DMS153 treated with DMSO at 0.1 percent for 48 hours (cell line): ENCODE data around the gene CASKIN1.
A peak's percentile ranks its signal among the peaks of the same experiment; 100 is the strongest.
"Not testable (repeated sequence)": the region's sequence is repeated elsewhere in the genome, so short reads cannot be mapped to it uniquely, and the experiment has no call there.

Experiments
- DNase-seq: peaks from one replicate; lab custom pipeline; 2025; ENCODE audit not compliant: unreplicated experiment; lab: John Stamatoyannopoulos, UW

CASKIN1 gene

DNA sequence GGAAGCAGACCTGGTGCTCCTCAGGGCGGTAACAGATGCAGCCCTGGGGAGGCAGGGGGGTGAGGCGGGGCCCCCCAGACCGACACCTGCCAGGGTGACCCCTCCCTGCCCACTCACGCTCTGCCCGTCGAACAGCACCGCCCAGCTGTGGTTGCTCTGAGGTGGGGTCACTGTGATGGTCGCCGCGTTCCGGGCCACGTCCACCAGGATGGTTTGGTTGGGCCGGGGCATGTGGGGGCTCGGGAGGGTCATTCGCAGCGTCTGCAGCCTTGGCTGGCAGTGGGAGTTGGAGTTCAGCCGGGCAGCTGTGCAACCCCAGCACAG, 13.6 kb upstream of the CASKIN1 start:
- no peak for DNase-seq

- DNase-seq, result no peak
These were observed 13.0 kb upstream of the CASKIN1 start for GRCh38 chr16:2209258-2210008.

- no peak for DNase-seq
These were observed 12.4 kb upstream of the CASKIN1 start for GRCh38 chr16:2208772-2209171.

DNA sequence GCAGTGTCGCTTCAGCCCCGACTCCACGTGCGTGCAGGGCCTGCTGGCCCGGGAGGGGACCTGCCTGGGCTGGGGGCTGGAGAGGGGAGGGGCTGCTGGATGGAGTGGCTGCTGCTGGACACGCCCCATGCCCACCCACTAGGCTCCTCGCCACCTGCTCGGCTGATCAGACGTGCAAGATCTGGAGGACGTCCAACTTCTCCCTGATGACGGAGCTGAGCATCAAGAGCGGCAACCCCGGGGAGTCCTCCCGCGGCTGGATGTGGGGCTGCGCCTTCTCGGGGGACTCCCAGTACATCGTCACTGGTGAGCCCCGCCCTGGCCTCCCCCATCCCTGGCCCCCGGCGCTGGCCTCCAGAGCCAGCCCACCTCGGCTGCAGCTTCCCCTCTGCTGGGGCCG, 11.9 kb upstream of the CASKIN1 start:
- DNase-seq, result no peak

DNA sequence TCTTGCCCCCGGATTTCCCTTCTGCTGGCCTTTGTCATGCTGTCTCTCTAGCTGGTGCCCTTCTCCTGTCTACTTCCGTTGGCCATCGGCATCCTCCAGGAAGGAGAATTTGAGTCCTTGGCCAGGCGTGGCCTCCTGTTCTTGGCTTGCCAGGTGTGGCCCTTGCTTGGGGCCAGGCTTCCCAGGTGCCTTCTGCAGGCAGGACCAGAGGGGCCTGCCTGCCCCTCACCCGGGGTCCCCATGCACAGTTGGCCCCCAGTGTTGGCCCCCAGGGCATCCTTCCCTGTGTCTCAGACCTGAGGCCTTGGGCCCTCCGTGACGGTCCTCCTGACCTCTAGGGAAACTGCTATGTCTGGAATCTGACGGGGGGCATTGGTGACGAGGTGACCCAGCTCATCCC, 11.5 kb upstream of the CASKIN1 start:
- no peak for DNase-seq

DNA sequence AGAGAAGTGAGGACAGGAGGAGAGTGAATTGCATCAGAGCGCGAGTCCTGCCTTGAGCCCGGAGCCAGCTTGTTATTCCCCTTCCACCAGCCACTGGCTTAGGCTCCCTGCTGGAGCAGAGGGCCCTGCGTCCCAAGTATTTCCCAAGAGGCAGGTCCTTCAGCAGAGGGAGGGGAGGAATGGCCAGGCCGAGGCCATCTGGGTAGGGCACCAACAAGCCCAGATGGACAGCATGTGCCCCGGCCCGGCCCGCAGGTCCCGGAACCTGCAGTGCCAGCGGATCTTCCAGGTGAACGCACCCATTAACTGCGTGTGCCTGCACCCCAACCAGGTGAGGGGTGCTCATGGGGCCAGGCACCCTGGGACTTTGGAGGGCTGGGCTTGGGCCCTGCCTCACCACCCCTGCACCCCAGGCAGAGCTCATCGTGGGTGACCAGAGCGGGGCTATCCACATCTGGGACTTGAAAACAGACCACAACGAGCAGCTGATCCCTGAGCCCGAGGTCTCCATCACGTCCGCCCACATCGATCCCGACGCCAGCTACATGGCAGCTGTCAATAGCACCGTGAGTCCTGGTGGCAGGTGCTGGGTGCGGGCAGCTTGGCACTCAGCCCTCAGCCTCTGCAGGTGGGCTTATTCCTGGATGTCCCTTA, 10.5 kb upstream of the CASKIN1 start:
- DNase-seq, result no peak

DNA sequence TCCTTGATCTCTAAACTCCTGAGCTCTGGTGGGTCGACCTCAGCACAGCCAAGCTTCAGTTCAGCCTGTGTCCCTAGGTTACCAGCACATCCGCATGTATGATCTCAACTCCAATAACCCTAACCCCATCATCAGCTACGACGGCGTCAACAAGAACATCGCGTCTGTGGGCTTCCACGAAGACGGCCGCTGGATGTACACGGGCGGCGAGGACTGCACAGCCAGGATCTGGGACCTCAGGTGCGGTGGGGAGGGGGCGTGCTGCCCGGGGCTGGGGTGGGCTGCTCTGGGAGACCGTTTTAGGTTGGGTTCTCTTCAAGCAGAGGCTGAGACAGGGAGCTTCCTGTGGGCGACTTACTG, 10.0 kb upstream of the CASKIN1 start:
- DNase-seq, result no peak

DNA sequence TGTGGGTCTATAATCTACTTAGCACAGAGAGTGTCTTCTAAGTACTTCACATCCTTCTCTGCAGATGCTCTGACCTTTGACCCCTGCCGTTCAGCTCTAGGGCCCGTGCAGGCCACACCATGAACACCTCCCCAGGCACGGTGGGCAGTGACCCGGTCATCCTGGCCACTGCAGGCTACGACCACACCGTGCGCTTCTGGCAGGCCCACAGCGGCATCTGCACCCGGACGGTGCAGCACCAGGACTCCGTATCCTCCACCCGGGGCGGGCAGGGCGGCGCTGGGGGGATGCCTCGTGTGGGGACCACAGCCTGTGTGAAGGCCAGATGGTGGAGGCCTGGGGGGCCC, 9.5 kb upstream of the CASKIN1 start:
- no peak for DNase-seq

GRCh38 chr16:2205104-2205966, 8.9 kb upstream of the CASKIN1 start, which contains the start of gene MLST8:
MLST8 (plus strand) TSS chr16:2205454; CDS start chr16:2206086, 632 bp downstream.
- peak; percentile 62 for DNase-seq

DNA sequence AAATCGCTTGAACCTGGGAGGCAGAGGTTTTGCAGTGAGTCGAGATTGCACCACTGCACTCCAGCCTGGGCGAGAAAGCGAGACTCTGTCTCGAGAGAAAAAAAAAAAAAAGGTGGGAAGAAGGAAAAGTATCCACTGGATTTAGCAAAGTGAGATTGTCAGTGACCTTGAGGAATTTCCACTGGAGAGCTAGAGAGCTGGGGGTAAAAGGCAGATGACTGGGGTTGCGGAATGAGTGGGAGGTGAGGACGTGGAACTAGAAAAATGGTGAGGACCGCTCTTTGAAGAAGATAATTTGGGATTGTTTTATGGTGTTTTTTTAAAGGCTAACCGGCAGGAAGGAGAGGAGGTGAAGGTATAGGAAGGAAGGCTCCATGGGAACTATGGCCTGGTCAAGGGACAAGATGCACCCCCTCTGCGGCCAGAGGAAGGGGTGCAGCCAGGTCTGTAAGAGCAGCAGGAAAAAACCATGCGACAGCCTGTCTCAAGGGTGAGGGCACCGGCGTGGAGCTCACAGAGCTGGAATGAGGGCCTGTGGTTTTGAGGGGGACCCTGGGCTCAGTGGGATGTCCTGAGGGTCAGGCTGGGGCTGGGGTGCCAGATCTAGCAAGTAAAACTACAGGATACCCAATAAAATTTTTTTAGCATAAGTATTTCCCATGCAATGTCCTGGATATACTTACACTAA, 8.2 kb upstream of the CASKIN1 start:
- DNase-seq, result no peak

DNA sequence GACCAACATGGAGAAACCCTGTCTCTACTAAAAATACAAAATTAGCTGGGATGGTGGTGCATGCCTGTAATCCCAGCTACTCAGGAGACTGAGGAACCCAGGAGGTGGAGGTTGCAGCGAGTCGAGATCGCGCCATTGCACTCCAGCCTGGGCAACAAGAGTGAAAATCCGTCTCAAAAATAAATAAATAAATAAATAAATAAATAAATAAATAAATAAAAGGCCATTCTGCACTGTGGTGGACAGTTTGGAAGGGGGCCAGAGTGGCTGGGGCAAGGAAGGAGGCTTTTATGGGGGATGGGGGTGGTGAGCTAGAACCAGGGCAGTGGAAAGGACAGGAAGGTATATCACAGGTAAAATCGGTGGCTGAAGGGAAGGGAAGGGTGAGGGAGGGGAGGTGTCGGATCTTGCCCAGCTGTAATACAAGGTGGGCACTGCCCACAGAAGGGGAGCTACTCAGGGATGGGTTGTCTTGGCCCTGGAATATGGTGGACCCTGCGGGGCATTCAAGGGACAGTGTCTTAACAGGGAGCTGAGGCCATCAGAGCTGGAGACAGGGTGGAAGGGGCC, 6.8 kb upstream of the CASKIN1 start:
- not testable (repeated sequence) for DNase-seq

DNA sequence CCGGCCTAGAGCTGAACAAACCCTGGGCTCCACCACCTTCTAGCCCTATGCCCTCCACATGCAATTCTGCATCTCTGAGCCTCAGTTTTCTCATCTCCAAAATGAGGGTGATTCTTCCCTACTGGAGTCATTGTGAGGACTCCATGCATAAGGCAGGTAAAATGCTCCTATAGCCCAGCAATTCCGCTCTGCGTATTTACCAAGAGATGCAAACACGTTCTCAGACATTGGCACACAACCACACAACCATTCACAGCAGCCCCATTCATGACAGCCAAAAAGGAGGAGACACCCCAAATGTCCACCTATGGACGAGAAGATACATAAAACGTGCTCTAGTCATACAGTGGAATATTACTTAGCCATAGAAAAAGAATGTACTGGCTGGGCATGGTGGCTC, 3.9 kb upstream of the CASKIN1 start:
- DNase-seq, result no peak

DNA sequence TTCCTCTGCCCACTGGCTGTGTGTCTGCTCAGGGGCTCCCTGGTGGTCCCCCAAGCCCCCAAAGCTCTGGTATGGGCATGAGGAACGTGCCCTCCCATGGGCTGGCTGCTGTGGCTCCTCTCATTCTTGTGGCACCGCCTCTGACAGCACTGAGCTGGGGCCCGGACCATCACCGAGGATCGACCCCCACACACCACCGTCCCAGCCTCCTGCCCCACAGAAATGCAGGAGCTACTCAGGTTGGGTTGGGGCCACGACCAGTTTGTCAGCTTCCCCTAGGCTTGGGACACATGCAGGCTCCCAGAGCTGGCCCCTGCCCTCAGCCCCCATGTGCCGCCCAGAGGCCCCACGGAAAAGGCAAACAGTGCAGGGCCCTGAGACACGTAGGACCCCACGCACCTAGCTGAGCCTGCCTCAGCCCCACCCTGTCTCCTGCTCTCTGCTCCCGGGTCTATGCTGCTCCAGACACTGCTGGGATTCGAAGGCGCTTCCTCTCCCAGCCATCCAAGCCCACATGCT, 3.3 kb upstream of the CASKIN1 start:
- no peak for DNase-seq

DNA sequence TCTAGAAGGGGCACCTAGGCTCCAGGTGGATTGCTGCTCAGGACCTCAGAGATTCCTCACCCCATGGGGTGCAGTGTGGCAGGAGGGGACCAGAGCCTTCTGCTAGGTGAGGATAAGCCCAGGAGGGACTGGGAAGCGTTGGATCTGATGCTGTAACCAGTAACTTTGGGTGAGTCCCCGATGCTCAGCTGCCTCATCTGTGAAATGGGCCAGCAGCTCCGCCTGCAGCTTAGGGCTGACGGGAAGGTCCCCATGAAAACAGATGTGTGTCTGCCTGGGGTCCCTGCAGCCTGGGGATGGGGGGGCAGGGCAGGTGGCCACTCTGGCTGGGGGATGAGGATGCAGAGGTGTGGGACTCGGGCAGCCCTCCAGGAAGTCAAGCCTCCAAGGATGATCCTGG, 2.7 kb upstream of the CASKIN1 start:
- DNase-seq, result no peak

DNA sequence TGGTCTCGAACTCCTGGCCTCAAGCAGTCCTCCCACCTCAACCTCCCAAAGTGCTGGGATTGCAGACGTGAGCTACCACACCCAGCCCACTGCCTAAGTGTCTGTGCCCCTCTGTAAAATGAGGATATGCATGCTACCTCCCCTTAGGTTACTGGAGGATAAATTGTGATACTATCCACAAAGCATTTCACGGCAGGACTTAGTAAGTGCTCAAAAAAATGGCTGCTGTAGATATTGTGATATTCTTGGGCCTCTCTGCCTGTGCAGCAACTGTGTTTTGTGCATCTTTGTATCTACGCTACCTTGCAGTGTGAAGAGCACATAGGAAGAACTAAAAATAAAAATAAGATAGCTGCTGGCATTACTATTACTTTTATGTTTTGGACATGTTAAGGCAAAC, 1.9 kb upstream of the CASKIN1 start:
- no peak for DNase-seq

DNA sequence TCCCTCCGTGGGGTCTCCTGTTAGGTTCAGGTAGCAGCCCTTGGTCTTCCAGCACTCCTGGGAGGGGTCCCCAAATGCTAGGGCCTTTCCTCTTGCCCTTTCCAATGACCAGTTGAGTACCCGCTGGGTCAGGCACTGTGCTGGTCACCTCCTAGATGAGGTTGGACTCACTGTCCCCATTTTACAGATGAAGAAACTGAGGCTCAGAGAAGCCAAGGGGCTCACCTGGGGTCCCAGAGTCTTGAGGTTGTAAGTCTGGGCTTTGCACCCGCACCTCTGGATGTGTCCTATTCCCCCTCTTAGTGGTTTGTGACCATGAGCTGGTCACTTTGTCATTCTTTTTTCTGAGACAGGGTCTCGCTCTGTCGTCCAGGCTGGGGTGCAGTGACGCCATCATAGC, 1.4 kb upstream of the CASKIN1 start:
- DNase-seq, result no peak

- DNase-seq, result no peak
These were observed 641 bp upstream of the CASKIN1 start for GRCh38 chr16:2196981-2197511.

DNA sequence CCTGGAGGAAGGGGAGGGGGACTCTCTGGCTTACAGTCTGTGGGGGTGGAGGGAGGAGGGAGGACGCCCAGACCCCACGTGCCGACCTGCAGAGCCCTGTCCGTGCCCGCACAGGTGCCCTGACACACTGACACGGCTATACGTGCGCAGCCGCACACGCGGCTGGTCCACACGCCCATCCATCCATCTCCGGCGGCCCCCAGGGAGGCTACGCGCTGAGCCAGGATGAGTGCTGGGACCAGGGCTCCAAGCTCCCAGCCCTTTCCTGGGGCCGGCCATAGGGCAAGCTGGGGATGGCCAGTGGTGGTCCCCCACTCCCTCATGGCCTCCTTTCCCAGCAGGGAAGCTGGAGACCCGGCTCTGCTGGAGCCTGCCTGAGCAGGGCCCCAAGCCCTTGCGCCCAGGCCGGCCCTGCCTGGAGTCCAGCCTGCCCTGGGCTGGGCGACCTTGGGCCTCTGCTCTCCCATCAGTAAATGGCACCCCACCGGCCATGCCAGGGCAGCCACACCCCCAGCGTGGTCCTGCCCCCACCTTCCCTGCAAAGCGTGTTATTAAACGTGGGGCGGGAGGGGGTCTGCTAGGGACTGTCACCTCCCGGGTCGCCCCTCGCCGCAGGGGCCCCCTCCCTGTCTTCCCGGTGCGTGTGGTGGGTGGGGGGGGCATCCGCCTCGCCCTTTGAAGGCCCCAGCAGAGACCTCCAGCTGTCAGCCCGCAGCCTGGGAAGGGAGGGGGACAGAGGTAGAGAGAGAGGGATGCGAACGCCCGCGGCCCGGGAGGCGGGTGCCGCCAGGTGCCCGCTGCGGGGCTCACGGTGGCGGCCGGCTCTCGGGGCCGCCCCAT, 863 bp downstream of the CASKIN1 start:
- no peak for DNase-seq

GRCh38 chr16:2194852-2195321, 1.5 kb downstream of the CASKIN1 start:
- peak; percentile 32 for DNase-seq
